Keratinocyte (primary cell): ENCODE results near the gene GPC5. TPM values are rescaled to one million over a fixed set of nuclear protein-coding genes. Genes with fewer than 3 reads are reported as not detected.
"Not testable (repeated sequence)": the region's sequence is repeated elsewhere in the genome, so short reads cannot be mapped to it uniquely, and the experiment has no call there.

Experiments used
- DNase-seq: peaks from one replicate; pipeline ENCODE4 v3.0.0-alpha.2; 2011; ENCODE audit warnings: low read depth, missing footprints, low spot score
- FAIRE-seq: peaks from 2 replicates; lab custom pipeline; 2011; peaks lifted over from hg19 to GRCh38; lab: Jason Lieb, UNC
- H2AFZ ChIP-seq: 2 replicates; pipeline ENCODE4 v1.6.0; 2012; ENCODE audit warnings: low read length, control low read depth, inconsistent platforms; ENCODE audit not compliant: control insufficient read depth
- H3K27ac ChIP-seq: 2 replicates; pipeline ENCODE4 v1.5.1; 2011; ENCODE audit warnings: low read length; ENCODE audit not compliant: control insufficient read depth, insufficient read depth
- H3K27me3 ChIP-seq: 3 replicates; pipeline ENCODE4 v1.6.0; 2011; ENCODE audit warnings: low read length; ENCODE audit not compliant: control insufficient read depth, insufficient read depth; ENCODE audit errors: extremely low read depth
- H3K36me3 ChIP-seq, 2 experiments: 2 replicates in 1 of 2; 3 replicates in 1 of 2; pipeline ENCODE4 v1.5.1; 2011; ENCODE audit warnings: low read length in 2 of 2, mild to moderate bottlenecking in 1 of 2; ENCODE audit not compliant: control insufficient read depth in 2 of 2, insufficient read depth in 2 of 2; ENCODE audit errors: extremely low read depth in 1 of 2
- H3K4me1 ChIP-seq: 3 replicates; pipeline ENCODE4 v1.5.1; 2011; ENCODE audit warnings: low read length; ENCODE audit not compliant: control insufficient read depth, insufficient read depth; ENCODE audit errors: extremely low read depth
- H3K4me2 ChIP-seq: 3 replicates; pipeline ENCODE4 v1.6.0; 2011; ENCODE audit warnings: low read depth, low read length; ENCODE audit not compliant: control insufficient read depth, insufficient read depth; ENCODE audit errors: extremely low read depth
- H3K4me3 ChIP-seq, 3 experiments: fragments of 200-600 bp in 1 of 3; sonication (generic) in 1 of 3; 2 replicates in 2 of 3; 3 replicates in 1 of 3; pipeline ENCODE4 v1.5.1; 2011 to 2016; ENCODE audit warnings: low read length in 3 of 3, mild to moderate bottlenecking in 3 of 3, control low read depth in 2 of 3, inconsistent platforms in 1 of 3, low read depth in 1 of 3, mixed read lengths in 1 of 3, mixed run types in 1 of 3, moderate library complexity in 1 of 3; ENCODE audit not compliant: control insufficient read depth in 2 of 3, insufficient read depth in 2 of 3; ENCODE audit errors: extremely low read depth in 1 of 3
- H3K79me2 ChIP-seq: 2 replicates; pipeline ENCODE4 v1.6.0; 2012; ENCODE audit warnings: low read length; ENCODE audit not compliant: control insufficient read depth, insufficient read depth
- H3K9ac ChIP-seq: 3 replicates; pipeline ENCODE4 v1.6.0; 2011; ENCODE audit warnings: low read length; ENCODE audit not compliant: control insufficient read depth, insufficient read depth; ENCODE audit errors: extremely low read depth
- H3K9me1 ChIP-seq: 3 replicates; pipeline ENCODE4 v1.6.0; 2011; ENCODE audit warnings: low read length; ENCODE audit not compliant: control insufficient read depth, insufficient read depth; ENCODE audit errors: extremely low read depth
- H3K9me3 ChIP-seq: 2 replicates; pipeline ENCODE4 v1.5.1; 2012; ENCODE audit warnings: low read depth, low read length; ENCODE audit not compliant: control insufficient read depth
- H4K20me1 ChIP-seq: 3 replicates; pipeline ENCODE4 v1.6.0; 2011; ENCODE audit warnings: low read length; ENCODE audit not compliant: control insufficient read depth, insufficient read depth; ENCODE audit errors: extremely low read depth
- CTCF ChIP-seq, 3 experiments: IDR thresholded peaks in 1 of 3; conservative IDR thresholded peaks in 1 of 3; optimal IDR thresholded peaks in 1 of 3; 2 replicates in 2 of 3; 3 replicates in 1 of 3; pipeline versions ENCODE3 to v1.5.1; 2011; ENCODE audit warnings: low read length in 3 of 3, mild to moderate bottlenecking in 3 of 3, moderate library complexity in 2 of 3, control low read depth in 1 of 3, inconsistent platforms in 1 of 3; ENCODE audit not compliant: insufficient read depth in 2 of 3; ENCODE audit errors: extremely low read depth in 1 of 3
- EZH2 ChIP-seq: IDR thresholded peaks from one replicate; pipeline ENCODE4 v1.6.1; 2012; ENCODE audit warnings: inconsistent platforms, mild to moderate bottlenecking, low read length, moderate library complexity
- dilution Hi-C: fragments of 300-500 bp; cut with MboI; formaldehyde crosslinking; loops from one replicate; pipeline ENCODE4 v1.7.0; 2020; ENCODE audit warnings: low sequenced_read_pairs; ENCODE audit not compliant: extremely low pct_ligation_motif_present
- polyA plus RNA-seq, 5 experiments: library from polyadenylated mRNA; depleted of rRNA in 3 of 5; stranded (reverse) in 3 of 5; stranded (forward) in 1 of 5; unstranded in 1 of 5; fragments of >200 nt; gene quantifications; 1 replicate in 1 of 5; 2 replicates in 3 of 5; 3 replicates in 1 of 5; pipeline versions ENCODE4 v1.2.1 to v1.2.3, GENCODE V29; 2011 to 2012; ENCODE audit warnings: missing spikeins in 2 of 5, low read depth in 1 of 5, low replicate concordance in 1 of 5

GPC5 gene
- polyA plus RNA-seq, 1 donor (not counting 4 experiments of a cell fraction or from before 2014, with no cell fraction given), result 0.10 TPM

- peaks cover 20% of the 10 kb centered on the region for H3K4me1 ChIP-seq
- H3K4me2 ChIP-seq, result no peak overlapping the region
- FAIRE-seq, result no peak
- no peaks in the 10 kb centered on the region for H3K36me3 ChIP-seq
- H3K27ac ChIP-seq, result no peak overlapping the region
- H3K9ac ChIP-seq, result no peak overlapping the region
- dilution Hi-C loops, result no loop called here
- H3K9me1 ChIP-seq, result no peaks in the 10 kb centered on the region
- no peaks in the 10 kb centered on the region for H3K79me2 ChIP-seq
- H3K27me3 ChIP-seq, result no peaks in the 10 kb centered on the region
- TF ChIP-seq EZH2, result no peak
- H3K4me3 ChIP-seq, result no peak overlapping the region
- no peaks in the 10 kb centered on the region for H3K9me3 ChIP-seq
- DNase-seq, result no peak
- no peaks in the 10 kb centered on the region for H4K20me1 ChIP-seq
- no peak overlapping the region for H2AFZ ChIP-seq
These were observed 1114.4 kb downstream of the GPC5 start for GRCh38 chr13:92512852-92513251.

- TF ChIP-seq CTCF (optimal IDR thresholded peaks at IDR 0.05 in 1 of 3, IDR thresholded peaks at IDR 0.05 in 1 of 3, conservative IDR thresholded peaks at IDR 0.05 in 1 of 3; ENCODE audit: extremely low read depth in 1 of 3, insufficient read depth in 2 of 3, low read length in 3 of 3) (no peak), EZH2 (no peak)
- no peak overlapping the region for H3K9ac ChIP-seq
- FAIRE-seq (no peak), DNase-seq (peak; percentile 15)
- H3K4me1 ChIP-seq, result peaks cover 20% of the 10 kb centered on the region
- H3K4me2 ChIP-seq, result peak overlapping the region; percentile 48
- no peaks in the 10 kb centered on the region for H3K36me3 ChIP-seq
- no peaks in the 10 kb centered on the region for H3K27me3 ChIP-seq
- H4K20me1 ChIP-seq, result no peaks in the 10 kb centered on the region
- dilution Hi-C loops, result no loop called here
- peak overlapping the region; percentile 14 for H3K27ac ChIP-seq
- peak overlapping the region in 1 of 3 experiments; percentile 22 for H3K4me3 ChIP-seq
- H3K9me1 ChIP-seq, result no peaks in the 10 kb centered on the region
- no peaks in the 10 kb centered on the region for H3K79me2 ChIP-seq
- H3K9me3 ChIP-seq, result no peaks in the 10 kb centered on the region
- peak overlapping the region; percentile 46 for H2AFZ ChIP-seq
These were observed 1115.3 kb downstream of the GPC5 start for GRCh38 chr13:92513672-92514071.

- Histone ChIP-seq H3K27ac (no peak overlapping the region), H3K9me3 (no peaks in the 10 kb centered on the region), H3K36me3 (no peaks in the 10 kb centered on the region), H2AFZ (no peak overlapping the region), H3K9ac (no peak overlapping the region), H3K79me2 (no peaks in the 10 kb centered on the region), H3K4me1 (peaks cover 20% of the 10 kb centered on the region), H3K9me1 (no peaks in the 10 kb centered on the region), H3K4me2 (no peak overlapping the region), H3K27me3 (no peaks in the 10 kb centered on the region), H3K4me3 (no peak overlapping the region), H4K20me1 (no peaks in the 10 kb centered on the region)
- DNase-seq (no peak), FAIRE-seq (no peak)
- dilution Hi-C loops, result no loop called here
- TF ChIP-seq EZH2, result no peak
- no peak for TF ChIP-seq CTCF (optimal IDR thresholded peaks at IDR 0.05 in 1 of 3, IDR thresholded peaks at IDR 0.05 in 1 of 3, conservative IDR thresholded peaks at IDR 0.05 in 1 of 3; ENCODE audit: extremely low read depth in 1 of 3, insufficient read depth in 2 of 3, low read length in 3 of 3)
These were observed 1116.2 kb downstream of the GPC5 start for GRCh38 chr13:92514420-92515125.

GRCh38 chr13:92516878-92517277 is 1118.5 kb downstream of the GPC5 start:
- H3K36me3 ChIP-seq, H3K4me1 ChIP-seq, H3K79me2 ChIP-seq, H3K9ac ChIP-seq, H3K27ac ChIP-seq, dilution Hi-C loops, H3K27me3 ChIP-seq, H2AFZ ChIP-seq, DNase-seq, H3K4me2 ChIP-seq, H4K20me1 ChIP-seq, H3K9me3 ChIP-seq, H3K4me3 ChIP-seq, H3K9me1 ChIP-seq, FAIRE-seq: not testable (repeated sequence)
